Bronchial epithelial cell (primary cell): ENCODE data around the gene RHBDD1. TPM values are rescaled to one million over a fixed set of nuclear protein-coding genes. Genes with fewer than 3 reads are reported as not detected.

Experiments used
- DNase-seq: peaks from one replicate; pipeline ENCODE4 v3.0.0-alpha.2; 2010; ENCODE audit warnings: low read depth
- FAIRE-seq: peaks from 2 replicates; lab custom pipeline; 2011; peaks lifted over from hg19 to GRCh38; lab: Jason Lieb, UNC
- H3K27me3 ChIP-seq: 2 replicates; pipeline ENCODE4 v1.5.1; 2011; ENCODE audit warnings: low read length; ENCODE audit not compliant: control insufficient read depth, insufficient read depth
- H3K36me3 ChIP-seq: 2 replicates; pipeline ENCODE4 v1.5.1; 2011; ENCODE audit warnings: low read length; ENCODE audit not compliant: control insufficient read depth, insufficient read depth
- H3K4me3 ChIP-seq: 2 replicates; pipeline ENCODE4 v1.5.1; 2011; ENCODE audit warnings: mild to moderate bottlenecking, low read depth, low read length, control low read depth
- CTCF ChIP-seq: IDR thresholded peaks from 2 replicates; pipeline ENCODE4 v1.5.1; 2011; ENCODE audit warnings: mild to moderate bottlenecking, moderate library complexity, low read length, control low read depth, inconsistent platforms; ENCODE audit not compliant: insufficient read depth, severe bottlenecking
- total RNA-seq: library from RNA; depleted of rRNA; stranded (reverse); fragments of >200 nt; gene quantifications from 2 replicates; pipeline ENCODE4 v1.2.1, GENCODE V29; 2014

Gene RHBDD1
- total RNA-seq, 1 donor from 2014 or later: 29.7 TPM

DNA sequence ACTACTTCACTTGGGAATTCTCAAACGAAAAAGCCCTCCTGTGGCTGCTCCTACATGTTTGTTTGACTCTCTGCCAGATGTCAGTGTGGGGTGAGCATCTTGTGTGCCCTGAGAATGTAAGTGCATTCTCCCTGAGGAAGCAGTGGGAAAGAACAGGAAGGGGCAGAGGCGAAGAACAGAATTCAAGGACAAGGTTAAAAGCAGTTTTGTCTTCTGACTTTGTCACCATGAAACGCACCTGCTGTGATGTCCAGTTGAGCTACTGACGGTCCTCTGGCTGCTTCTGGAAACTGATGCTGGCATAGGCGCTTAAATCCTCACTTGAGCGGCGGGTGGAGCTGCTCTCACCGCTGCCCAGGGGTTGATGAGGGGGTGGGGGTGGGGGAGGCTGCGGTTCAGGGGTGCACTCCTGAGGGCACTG is 41.1 kb upstream of the RHBDD1 start:
- peak; percentile 49 for DNase-seq
- Histone ChIP-seq H3K27me3 (no peaks in the 10 kb centered on the region), H3K4me3 (peak overlapping the region; percentile 32), H3K36me3 (peaks cover 8% of the 10 kb centered on the region)
- no peak for TF ChIP-seq CTCF
- no peak for FAIRE-seq

DNA sequence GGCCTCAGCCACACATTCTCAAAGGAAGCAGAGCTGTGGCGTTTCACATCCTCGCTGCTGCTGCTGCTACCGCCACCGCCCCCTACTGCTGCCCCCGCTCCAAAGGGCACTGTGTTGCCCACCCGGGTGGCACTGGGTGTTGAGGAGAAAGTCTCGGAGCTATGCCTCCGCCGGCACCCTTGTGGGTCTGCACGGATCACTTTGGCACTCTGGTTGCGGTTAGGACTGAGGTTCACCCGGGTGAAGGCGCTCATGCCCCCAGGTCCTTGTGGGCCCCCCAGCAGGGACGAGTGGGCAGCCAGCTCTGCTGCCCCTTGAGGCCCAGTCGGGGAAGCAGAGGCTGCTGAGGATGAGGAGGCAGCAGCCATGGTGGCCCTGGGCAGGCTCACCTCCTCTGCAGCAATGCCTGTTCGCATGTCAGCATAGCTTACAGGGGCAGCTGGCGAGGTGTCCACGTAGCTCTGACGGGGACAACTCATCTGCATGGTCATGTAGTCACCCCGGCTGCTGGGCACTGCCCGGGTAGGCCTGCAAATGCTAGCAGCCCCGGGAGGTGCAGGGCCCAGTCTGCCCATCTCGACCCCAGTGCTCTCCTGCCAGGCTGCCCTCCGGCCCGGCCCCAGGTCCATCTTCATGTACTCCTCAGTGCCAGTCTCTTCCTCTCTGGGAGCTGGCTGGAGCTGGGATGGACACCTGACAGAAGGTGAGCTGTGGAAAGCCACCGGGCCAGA is 40.4 kb upstream of the RHBDD1 start:
- FAIRE-seq (no peak), DNase-seq (no peak)
- Histone ChIP-seq H3K27me3 (no peaks in the 10 kb centered on the region), H3K36me3 (peaks cover 8% of the 10 kb centered on the region), H3K4me3 (peak overlapping the region; percentile 32)
- peak; percentile 9 for TF ChIP-seq CTCF

DNA sequence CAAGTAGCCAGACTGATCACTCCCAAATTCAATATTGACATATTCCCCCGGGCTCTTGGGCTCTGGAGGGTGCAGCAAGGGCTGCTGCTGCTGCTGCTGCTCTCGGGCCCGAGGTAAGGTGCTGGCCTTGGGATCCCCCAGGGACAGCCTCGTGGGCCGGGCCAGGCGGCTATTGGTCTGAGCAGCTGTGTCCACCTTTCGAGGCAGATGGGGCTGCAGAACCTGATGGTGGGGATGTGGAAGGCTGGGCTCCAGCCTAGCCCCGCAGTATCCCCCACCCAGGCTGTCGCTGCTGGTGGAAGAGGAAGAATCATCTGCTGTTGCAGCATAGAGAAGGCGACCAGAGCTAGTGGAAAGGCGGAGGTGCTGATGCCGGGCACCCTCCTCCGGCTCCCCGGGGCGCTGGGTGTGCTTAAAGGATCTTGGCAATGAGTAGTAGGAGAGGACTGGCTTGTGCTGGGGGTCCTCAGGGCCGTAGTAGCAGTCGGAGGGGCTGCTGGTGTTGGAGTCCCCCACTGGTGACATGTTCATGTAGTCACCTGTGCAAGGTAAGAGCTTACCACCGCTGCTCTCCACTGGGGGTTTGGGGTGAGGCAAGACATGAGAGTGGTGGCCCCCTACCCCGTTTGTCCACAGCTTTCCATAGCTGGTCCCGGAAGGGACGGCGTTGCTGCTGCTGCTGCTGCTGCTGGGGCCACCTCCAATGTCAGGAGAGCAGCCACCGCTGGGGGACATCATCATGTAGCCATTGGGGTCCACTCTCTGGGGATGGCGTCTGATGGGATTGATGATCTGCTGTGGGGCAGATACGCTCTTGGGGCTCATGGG is 39.6 kb upstream of the RHBDD1 start:
- DNase-seq (no peak), FAIRE-seq (no peak)
- Histone ChIP-seq H3K36me3 (peaks cover 8% of the 10 kb centered on the region), H3K27me3 (no peaks in the 10 kb centered on the region), H3K4me3 (peak overlapping the region; percentile 32)
- TF ChIP-seq CTCF: no peak

GRCh38 chr2:226796840-226797288 is 39.0 kb upstream of the RHBDD1 start:
- H3K27me3 ChIP-seq: no peaks in the 10 kb centered on the region
- TF ChIP-seq CTCF: peak; percentile 66
- peaks cover 8% of the 10 kb centered on the region for H3K36me3 ChIP-seq
- DNase-seq (no peak), FAIRE-seq (no peak)
- H3K4me3 ChIP-seq: peak overlapping the region; percentile 17

DNA sequence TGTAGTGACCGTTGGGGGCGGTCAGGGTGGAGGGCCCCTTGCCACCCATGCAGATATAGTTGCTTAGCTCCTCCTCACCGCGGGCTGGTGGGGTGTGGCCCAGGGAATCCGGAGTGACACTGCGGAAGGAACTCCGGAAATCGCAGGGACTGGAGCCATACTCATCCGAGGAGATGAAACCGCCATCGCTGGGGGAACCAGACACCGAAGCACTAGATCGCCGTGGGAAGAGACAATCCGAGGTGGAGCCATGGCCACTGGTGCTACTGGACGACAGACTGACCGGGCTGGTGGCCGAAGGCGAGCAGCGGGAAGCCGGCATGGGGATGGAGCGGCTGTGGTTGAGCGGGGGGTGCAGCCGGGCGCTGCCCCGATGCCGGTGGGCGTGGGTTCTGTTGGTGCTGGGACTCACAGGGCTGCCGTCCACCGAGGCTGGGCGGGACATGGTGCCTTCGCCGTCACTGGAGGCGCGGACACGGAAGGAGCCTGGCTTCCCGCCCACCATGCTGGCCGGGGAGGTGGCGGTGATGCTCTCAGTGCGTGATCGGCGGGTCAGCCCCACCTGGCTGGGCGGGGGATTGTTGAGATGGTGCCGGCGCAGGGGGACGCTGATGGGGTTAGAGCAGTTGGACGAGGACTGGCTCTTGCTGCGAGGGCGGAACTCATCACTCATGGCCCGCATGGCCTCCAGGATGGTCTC is 38.4 kb upstream of the RHBDD1 start:
- no peak for FAIRE-seq
- Histone ChIP-seq H3K4me3 (no peak overlapping the region), H3K36me3 (peaks cover 8% of the 10 kb centered on the region), H3K27me3 (no peaks in the 10 kb centered on the region)
- TF ChIP-seq CTCF: no peak
- no peak for DNase-seq
